ENCODE measurements around the gene JADE2. TPM values are rescaled to one million over a fixed set of nuclear protein-coding genes. Genes with fewer than 3 reads are reported as not detected.

Gene JADE2
- total RNA-seq, 4 donors from 2014 or later, result 9.1 to 32.8 (median 14.9) TPM

DNA sequence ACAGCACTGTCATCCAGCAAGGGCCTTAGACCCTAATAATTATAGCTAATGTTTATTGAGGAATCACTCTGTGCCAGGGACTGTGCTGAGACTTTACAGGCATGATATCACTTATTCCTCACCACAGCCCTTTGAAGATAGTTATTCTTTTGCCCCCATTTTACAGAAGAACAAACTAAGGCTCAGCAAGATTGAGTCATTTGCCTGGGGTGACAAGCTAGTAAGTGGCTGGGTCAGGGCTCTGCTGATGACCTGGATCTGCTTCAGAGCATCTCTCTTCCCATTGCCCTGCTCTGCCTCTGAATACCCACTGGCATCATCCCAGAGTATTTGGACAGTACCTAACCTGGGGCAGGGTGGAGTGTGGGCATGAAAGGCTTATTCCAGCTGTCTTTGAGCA, 11.8 kb downstream of the JADE2 start:
- H3K36me3 ChIP-seq, result peaks cover 6 to 69% (median 39%) of the 10 kb centered on the region in 3 donors
- H3K9me3 ChIP-seq, result no peaks in the 10 kb centered on the region
- H3K27ac ChIP-seq, result no peak overlapping the region
- no peak overlapping the region for H3K4me3 ChIP-seq
- intact Hi-C loops (cut with DNase I), result no loop called here
- no peak for DNase-seq
- peaks cover 23 to 80% (median 30%) of the 10 kb centered on the region in 3 donors for H3K4me1 ChIP-seq
- TF ChIP-seq POLR2A (IDR thresholded peaks at IDR 0.05), result no peak
- TF ChIP-seq, protein P1, sequence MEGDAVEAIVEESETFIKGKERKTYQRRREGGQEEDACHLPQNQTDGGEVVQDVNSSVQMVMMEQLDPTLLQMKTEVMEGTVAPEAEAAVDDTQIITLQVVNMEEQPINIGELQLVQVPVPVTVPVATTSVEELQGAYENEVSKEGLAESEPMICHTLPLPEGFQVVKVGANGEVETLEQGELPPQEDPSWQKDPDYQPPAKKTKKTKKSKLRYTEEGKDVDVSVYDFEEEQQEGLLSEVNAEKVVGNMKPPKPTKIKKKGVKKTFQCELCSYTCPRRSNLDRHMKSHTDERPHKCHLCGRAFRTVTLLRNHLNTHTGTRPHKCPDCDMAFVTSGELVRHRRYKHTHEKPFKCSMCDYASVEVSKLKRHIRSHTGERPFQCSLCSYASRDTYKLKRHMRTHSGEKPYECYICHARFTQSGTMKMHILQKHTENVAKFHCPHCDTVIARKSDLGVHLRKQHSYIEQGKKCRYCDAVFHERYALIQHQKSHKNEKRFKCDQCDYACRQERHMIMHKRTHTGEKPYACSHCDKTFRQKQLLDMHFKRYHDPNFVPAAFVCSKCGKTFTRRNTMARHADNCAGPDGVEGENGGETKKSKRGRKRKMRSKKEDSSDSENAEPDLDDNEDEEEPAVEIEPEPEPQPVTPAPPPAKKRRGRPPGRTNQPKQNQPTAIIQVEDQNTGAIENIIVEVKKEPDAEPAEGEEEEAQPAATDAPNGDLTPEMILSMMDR (IDR thresholded peaks at IDR 0.05), result no peak
- no peaks in the 10 kb centered on the region for H3K27me3 ChIP-seq

DNA sequence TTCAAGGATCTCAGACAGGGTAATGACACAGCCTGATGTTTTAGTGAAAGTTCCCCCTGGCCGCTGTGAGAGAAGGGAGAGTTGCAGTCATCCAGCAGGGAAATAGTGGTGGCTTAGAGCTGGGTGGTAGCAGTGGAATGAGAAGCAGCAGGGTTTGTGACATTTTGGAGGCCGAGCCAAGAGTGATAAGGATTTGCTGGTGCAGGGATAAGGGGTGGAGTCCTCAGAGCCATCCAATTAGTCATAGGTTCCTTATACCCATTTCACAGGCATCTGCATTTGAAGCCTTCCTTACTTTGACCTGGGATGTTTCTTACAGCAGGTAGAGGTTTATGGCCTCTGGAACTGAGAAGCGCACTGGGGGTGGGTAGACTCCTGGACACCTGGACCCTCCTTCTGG, 12.8 kb downstream of the JADE2 start:
- H3K4me1 ChIP-seq, result peaks cover 18 to 72% (median 21%) of the 10 kb centered on the region in 3 donors
- H3K36me3 ChIP-seq, result peaks cover 6 to 79% (median 39%) of the 10 kb centered on the region in 3 donors
- H3K27me3 ChIP-seq, result no peaks in the 10 kb centered on the region
- H3K4me3 ChIP-seq, result no peak overlapping the region
- H3K9me3 ChIP-seq, result no peaks in the 10 kb centered on the region
- no peak for TF ChIP-seq POLR2A (IDR thresholded peaks at IDR 0.05)
- TF ChIP-seq, protein P1 (IDR thresholded peaks at IDR 0.05), result no peak
- DNase-seq, result no peak
- intact Hi-C loops (cut with DNase I), result no loop called here
- WGBS, 2 donors, result 81 to 84% methylated on average over 3 of the region's 3 CpGs
- H3K27ac ChIP-seq, result no peak overlapping the region

DNA sequence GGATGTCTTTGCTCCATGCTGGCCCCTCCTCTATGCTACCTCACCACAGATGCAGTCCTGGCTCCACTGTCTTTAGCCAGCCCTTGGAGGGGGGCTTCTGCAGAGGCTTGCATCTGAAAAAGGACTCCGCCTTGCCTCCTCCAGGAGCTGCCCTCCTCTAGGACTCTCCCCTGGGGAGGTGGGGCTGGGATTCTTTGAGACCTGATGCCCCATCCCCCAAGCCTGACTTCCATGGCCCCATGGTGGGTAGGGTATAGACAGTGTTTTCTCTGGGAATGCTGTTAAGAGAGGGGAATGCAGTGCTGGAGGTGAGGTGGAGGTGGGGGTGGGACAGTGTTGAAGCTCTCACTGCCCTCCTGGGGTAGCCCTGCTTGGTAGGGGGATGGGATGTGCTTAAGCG, 14.3 kb downstream of the JADE2 start:
- 95 to 100% methylated on average over 2 of the region's 2 CpGs for WGBS, 2 donors

DNA sequence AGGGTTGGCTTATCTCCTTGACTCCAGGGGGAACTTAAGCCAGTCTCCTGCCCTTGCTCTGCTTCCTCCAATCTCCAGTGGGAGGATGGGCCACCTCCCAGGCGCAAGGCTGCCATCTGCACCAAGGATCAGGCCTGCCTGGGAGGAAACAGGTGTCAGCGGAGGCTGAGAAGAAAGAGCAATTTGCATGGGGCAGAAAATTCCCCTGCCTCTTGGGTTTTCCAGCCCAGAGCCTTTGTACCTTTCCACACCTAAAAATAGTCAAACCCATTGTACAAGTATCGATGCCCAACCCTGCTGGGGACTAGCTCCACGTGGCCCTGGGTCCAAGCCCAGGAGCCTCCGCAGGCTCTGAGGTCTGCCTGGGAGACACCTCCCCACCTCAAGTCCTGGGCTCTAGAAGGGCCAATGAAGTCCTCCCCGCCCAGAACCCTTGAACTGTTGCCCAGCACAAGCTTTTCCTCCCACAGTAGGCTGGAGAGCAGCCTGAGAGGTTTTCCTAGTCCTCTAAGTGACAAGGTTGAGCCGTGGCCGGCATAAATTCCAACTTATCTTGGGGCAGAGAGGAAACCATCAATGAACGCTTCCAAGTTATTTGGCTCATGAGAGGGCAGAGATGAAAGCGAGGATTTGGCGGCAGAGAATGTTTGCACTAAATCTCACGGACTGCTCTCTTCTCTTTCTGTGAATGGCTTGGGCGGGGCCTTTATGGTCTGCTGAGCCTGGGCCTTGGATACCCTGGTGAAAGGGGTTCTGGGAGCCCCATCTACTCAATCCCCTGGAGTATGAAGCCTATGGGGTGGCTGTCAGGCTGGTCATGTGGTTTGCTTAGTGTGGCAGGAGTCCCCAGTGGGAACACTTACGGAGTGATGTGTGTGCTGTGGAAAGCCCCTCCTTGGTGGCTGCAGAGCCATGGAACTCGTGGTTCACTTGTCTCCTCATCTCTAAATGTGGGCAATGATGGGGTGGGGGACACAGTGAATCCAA, 15.6 kb downstream of the JADE2 start:
- peaks cover 6 to 98% (median 39%) of the 10 kb centered on the region in 3 donors for H3K36me3 ChIP-seq

More for the DNA sequence above, 14.3 kb downstream of the JADE2 start:
- H3K4me1 ChIP-seq, result peaks cover 13 to 72% (median 18%) of the 10 kb centered on the region in 3 donors
- H3K4me3 ChIP-seq, result no peak overlapping the region
- no peak overlapping the region for H3K27ac ChIP-seq
- TF ChIP-seq, protein P1 (IDR thresholded peaks at IDR 0.05), result no peak
- no peak for TF ChIP-seq POLR2A (IDR thresholded peaks at IDR 0.05)
- peaks cover 6 to 94% (median 39%) of the 10 kb centered on the region in 3 donors for H3K36me3 ChIP-seq
- no peaks in the 10 kb centered on the region for H3K9me3 ChIP-seq
- intact Hi-C loops (cut with DNase I), result no loop called here
- no peaks in the 10 kb centered on the region for H3K27me3 ChIP-seq
- DNase-seq, result no peak

More for the DNA sequence above, 15.6 kb downstream of the JADE2 start:
- WGBS, 2 donors, result 62 to 65% methylated on average over 11 of the region's 15 CpGs
- TF ChIP-seq, protein P1 (IDR thresholded peaks at IDR 0.05), result no peak
- TF ChIP-seq POLR2A (IDR thresholded peaks at IDR 0.05), result no peak
- Histone ChIP-seq H3K27ac (peak overlapping the region in 2 of 4 donors; percentile 9 to 48), H3K4me1 (peaks cover 16 to 65% (median 18%) of the 10 kb centered on the region in 3 donors), H3K9me3 (no peaks in the 10 kb centered on the region), H3K27me3 (no peaks in the 10 kb centered on the region), H3K4me3 (no peak overlapping the region)
- no peak for DNase-seq
- intact Hi-C loops (cut with DNase I), result no loop called here
